ENCODE data around the gene SRSF12.

- no peak for TF ChIP-seq CTCF (conservative IDR thresholded peaks at IDR 0.05)
- TF ChIP-seq ZFX (IDR thresholded peaks at IDR 0.05): no peak
Observed at GRCh38 chr6:89063881-89064280, 54.0 kb downstream of the SRSF12 start.
